HUES48 (cell line): ENCODE results near the gene RRAD.
"Not testable (repeated sequence)": the region's sequence is repeated elsewhere in the genome, so short reads cannot be mapped to it uniquely, and the experiment has no call there.

ENCODE experiments used
- H3K27ac ChIP-seq: one replicate; pipeline ENCODE4 v1.7.0; 2013; ENCODE audit warnings: low read depth, low read length, inconsistent platforms
- H3K27me3 ChIP-seq: 2 replicates; pipeline ENCODE4 v1.6.1; 2013; ENCODE audit warnings: mild to moderate bottlenecking, low read length; ENCODE audit not compliant: control insufficient read depth, insufficient read depth
- H3K36me3 ChIP-seq: 2 replicates; pipeline ENCODE4 v1.6.1; 2013; ENCODE audit warnings: low read length; ENCODE audit not compliant: control insufficient read depth, insufficient read depth
- H3K4me1 ChIP-seq: 2 replicates; pipeline ENCODE4 v1.6.1; 2013; ENCODE audit warnings: mild to moderate bottlenecking, low read length; ENCODE audit not compliant: control insufficient read depth, insufficient read depth
- H3K4me3 ChIP-seq: 2 replicates; pipeline ENCODE4 v1.5.1; 2013; ENCODE audit warnings: mild to moderate bottlenecking, low read depth, low read length
- H3K9ac ChIP-seq: 2 replicates; pipeline ENCODE4 v1.6.1; 2013; ENCODE audit warnings: mild to moderate bottlenecking, low read depth, low read length, moderate library complexity
- H3K9me3 ChIP-seq: 2 replicates; pipeline ENCODE4 v1.6.1; 2013; ENCODE audit warnings: low read length; ENCODE audit not compliant: control insufficient read depth, insufficient read depth

The RRAD gene

GRCh38 chr16:66940236-66940635 lies 14.9 kb upstream of the RRAD start:
- Histone ChIP-seq H3K4me3 (no peak overlapping the region), H3K27me3 (peaks cover 5% of the 10 kb centered on the region), H3K9me3 (no peaks in the 10 kb centered on the region), H3K4me1 (0 out of 2 replicates have a peak, but pooled peaks cover 3% of the 10 kb centered on the region), H3K27ac (no peak overlapping the region), H3K9ac (no peak overlapping the region), H3K36me3 (peaks cover 37% of the 10 kb centered on the region)

GRCh38 chr16:66939366-66939765 lies 14.0 kb upstream of the RRAD start:
- H3K27ac ChIP-seq: no peak overlapping the region
- peaks cover 11% of the 10 kb centered on the region for H3K27me3 ChIP-seq
- H3K9me3 ChIP-seq: no peaks in the 10 kb centered on the region
- H3K9ac ChIP-seq: no peak overlapping the region
- 0 out of 2 replicates have a peak, but pooled peaks cover 5% of the 10 kb centered on the region for H3K4me1 ChIP-seq
- H3K4me3 ChIP-seq: no peak overlapping the region
- H3K36me3 ChIP-seq: peaks cover 37% of the 10 kb centered on the region

- H3K36me3 ChIP-seq: peaks cover 27% of the 10 kb centered on the region
- H3K9me3 ChIP-seq: no peaks in the 10 kb centered on the region
- H3K27me3 ChIP-seq: peaks cover 13% of the 10 kb centered on the region
- no peak overlapping the region for H3K9ac ChIP-seq
- H3K4me3 ChIP-seq: no peak overlapping the region
- 0 out of 2 replicates have a peak, but pooled peaks cover 5% of the 10 kb centered on the region for H3K4me1 ChIP-seq
- H3K27ac ChIP-seq: no peak overlapping the region
These were observed 12.5 kb upstream of the RRAD start for GRCh38 chr16:66937725-66938337.

DNA sequence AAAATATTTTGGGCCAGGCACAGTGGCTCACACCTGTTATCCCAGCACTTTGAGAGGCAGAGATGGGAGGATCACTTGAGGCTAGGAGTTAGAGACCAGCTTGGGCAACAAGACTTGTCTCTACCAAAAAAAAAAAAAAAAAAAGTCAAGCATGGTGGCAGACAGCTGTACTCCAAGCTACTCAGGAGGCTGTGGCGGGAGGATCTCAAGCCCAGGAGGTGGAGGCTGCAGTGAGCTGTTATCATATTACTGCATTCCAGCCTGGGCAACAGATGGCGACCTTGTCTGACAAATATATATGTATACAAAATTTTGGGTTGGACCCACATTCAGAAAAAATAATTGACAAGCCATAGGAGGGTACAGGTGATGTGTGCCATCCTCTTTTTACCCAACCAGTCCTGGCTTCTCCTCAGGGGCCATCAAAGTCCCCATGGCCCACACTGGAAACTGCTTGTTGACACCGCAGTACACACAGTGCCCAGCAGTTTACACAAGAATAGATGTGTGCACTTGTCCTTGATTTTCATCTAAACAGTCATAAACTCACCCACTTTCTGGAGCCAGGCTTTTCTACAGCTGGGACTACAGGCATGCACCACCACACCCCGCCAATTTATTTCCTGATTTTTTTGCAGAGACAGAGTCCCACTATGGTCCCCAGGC lies 11.7 kb upstream of the RRAD start:
- Histone ChIP-seq H3K27me3 (peaks cover 13% of the 10 kb centered on the region), H3K4me1 (0 out of 2 replicates have a peak, but pooled peaks cover 5% of the 10 kb centered on the region), H3K27ac (no peak overlapping the region), H3K4me3 (no peak overlapping the region), H3K36me3 (peaks cover 20% of the 10 kb centered on the region), H3K9me3 (no peaks in the 10 kb centered on the region), H3K9ac (no peak overlapping the region)

GRCh38 chr16:66936462-66936861 lies 11.1 kb upstream of the RRAD start:
- Histone ChIP-seq H3K27me3 (peaks cover 13% of the 10 kb centered on the region), H3K9me3 (no peaks in the 10 kb centered on the region), H3K27ac (no peak overlapping the region), H3K9ac (no peak overlapping the region), H3K4me3 (no peak overlapping the region), H3K4me1 (0 out of 2 replicates have a peak, but pooled peaks cover 5% of the 10 kb centered on the region), H3K36me3 (peaks cover 15% of the 10 kb centered on the region)

DNA sequence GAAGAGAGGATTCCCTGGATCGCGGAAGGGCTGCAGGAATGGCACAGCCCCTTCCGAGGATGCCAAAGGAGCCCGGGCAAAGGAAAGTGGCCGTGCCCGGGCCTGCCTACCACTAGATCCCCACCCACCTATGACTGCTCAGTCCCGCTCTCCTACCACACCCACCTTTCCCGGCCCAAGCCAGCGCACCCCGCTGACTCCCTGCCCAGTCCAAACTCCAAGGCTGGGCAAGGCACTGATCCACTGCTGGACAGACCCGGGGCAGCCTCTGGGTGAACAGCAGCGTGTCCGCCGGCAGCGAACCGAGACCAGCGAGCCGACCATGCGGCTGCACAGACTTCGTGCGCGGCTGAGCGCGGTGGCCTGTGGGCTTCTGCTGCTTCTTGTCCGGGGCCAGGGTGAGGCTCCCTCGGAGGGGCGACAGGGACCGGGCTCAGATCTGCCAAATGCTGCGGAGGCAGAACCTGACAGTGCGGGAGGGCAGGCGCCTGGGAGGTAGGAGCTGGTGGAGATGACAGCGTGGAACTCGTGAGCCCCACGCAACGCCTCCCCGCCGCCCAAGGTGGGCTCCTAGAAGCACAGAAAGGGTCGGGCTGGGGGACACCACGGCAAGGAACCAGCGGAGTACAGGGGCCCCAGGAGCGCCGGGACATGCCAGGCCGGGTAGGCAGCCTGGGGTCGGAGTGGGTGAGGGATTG lies 10.1 kb upstream of the RRAD start, which contains the start of gene CES2:
Gene CES2, plus strand, starts transcription at position 203 of the 698 bp plus-strand sequence. Its CDS starts 120 bp downstream, at position 323.
- H3K36me3 ChIP-seq: peaks cover 5% of the 10 kb centered on the region
- no peak within 1 kb of the TSS for H3K27ac ChIP-seq

DNA sequence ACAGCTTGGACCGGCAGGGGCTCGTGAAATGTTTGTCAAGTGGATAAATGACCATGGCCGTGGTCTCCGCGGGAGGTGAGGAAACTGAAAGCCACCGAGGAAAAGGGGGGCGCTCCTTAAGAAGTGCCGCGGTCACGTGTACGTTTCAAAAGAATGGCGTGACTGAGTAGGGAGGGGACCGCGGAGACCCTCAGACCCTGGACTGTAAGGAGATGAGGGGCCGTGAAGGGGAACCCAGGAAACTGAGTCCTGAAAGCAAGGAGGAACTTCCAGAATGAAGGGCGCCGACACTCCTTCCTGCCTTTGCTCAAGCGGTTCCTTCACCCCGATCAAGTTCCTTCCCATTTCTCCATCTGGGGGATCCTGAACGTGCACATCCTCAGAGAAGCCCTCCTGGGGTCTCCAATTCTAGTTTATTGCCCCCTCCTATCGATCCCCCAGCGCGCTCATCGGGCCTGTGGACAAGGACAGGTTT lies 9.5 kb upstream of the RRAD start:
- H3K9ac ChIP-seq: peak overlapping the region; percentile 27
- peaks cover 13% of the 10 kb centered on the region for H3K27me3 ChIP-seq
- H3K36me3 ChIP-seq, H3K4me1 ChIP-seq, H3K9me3 ChIP-seq, H3K27ac ChIP-seq: not testable (repeated sequence)
- peak overlapping the region; percentile 72 for H3K4me3 ChIP-seq

More for the DNA sequence above, 10.1 kb upstream of the RRAD start, which contains the start of gene CES2:
- 0 out of 2 replicates have a peak, but pooled peaks cover 5% of the 10 kb centered on the region for H3K4me1 ChIP-seq
- H3K27me3 ChIP-seq: peaks cover 13% of the 10 kb centered on the region
- H3K4me3 ChIP-seq: peak within 1 kb of the TSS; percentile 72
- H3K9me3 ChIP-seq: no peaks in the 10 kb centered on the region
- H3K9ac ChIP-seq: peak within 1 kb of the TSS; percentile 27

- H3K27ac ChIP-seq: no peak within 1 kb of the TSS
- H3K4me1 ChIP-seq: 0 out of 2 replicates have a peak, but pooled peaks cover 5% of the 10 kb centered on the region
- H3K27me3 ChIP-seq: peaks cover 13% of the 10 kb centered on the region
- no peaks in the 10 kb centered on the region; the same call in 1 of the 2 replicates for H3K36me3 ChIP-seq
- peak within 1 kb of the TSS; percentile 72 for H3K4me3 ChIP-seq
- no peaks in the 10 kb centered on the region for H3K9me3 ChIP-seq
- peak within 1 kb of the TSS; percentile 29 for H3K9ac ChIP-seq
These were observed 9.0 kb upstream of the RRAD start, which contains the start of gene CIAO2B for GRCh38 chr16:66934138-66934838. Gene CIAO2B, minus strand, starts transcription at chr16:66934402. Its CDS starts 38 bp downstream, at chr16:66934364.

DNA sequence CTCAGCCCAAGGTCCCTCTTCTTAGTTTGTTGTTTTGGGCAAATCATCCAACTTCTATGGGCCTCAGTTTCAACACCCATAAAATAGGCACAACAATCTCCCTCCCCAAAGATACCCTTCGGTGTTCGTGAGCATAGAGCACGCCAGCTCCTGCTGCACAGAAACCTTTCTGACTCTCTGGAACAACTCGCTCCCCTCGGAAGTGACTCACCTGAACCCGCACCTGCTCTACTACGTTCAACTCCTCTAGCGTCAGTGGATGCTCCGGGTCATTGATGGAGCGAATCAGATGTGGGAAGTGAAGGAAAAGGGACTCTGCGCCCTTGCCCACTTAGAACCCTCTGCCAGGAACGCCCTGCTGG lies 8.4 kb upstream of the RRAD start:
- Histone ChIP-seq H3K27me3 (peaks cover 13% of the 10 kb centered on the region), H3K27ac (no peak overlapping the region), H3K4me1 (0 out of 2 replicates have a peak, but pooled peaks cover 5% of the 10 kb centered on the region), H3K9ac (peak overlapping the region; percentile 29; the same call in 1 of the 2 replicates), H3K36me3 (no peaks in the 10 kb centered on the region; the same call in 1 of the 2 replicates), H3K9me3 (no peaks in the 10 kb centered on the region), H3K4me3 (peak overlapping the region; percentile 72)

DNA sequence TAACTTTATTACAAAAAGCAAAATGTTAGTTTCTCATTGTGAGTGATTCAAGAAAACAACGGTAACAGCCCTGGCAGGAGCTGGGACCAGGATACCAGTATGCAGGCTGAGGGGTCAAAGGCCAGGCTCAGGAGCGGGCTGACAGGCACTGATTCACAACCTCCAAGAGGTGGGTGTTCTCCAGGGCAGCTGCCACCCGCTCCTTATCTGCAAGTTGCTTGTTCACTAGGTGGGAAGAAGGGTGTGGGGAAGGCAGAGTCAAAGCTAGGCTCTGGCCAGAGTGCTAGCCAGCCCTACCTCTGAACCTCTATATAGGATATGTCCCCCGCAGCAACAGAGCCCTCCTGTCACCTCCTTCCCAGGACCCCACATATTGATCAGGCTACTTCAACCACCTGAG lies 6.7 kb upstream of the RRAD start:
- Histone ChIP-seq H3K36me3 (no peaks in the 10 kb centered on the region; the same call in 1 of the 2 replicates), H3K9ac (no peak overlapping the region), H3K27ac (no peak overlapping the region), H3K4me3 (no peak overlapping the region), H3K4me1 (peaks cover 5% of the 10 kb centered on the region; the same call in 1 of the 2 replicates), H3K9me3 (no peaks in the 10 kb centered on the region), H3K27me3 (peaks cover 19% of the 10 kb centered on the region)
